HL-60/S4 (cell line): ENCODE data around the gene HNMT.
"Not testable (repeated sequence)": the region's sequence is repeated elsewhere in the genome, so short reads cannot be mapped to it uniquely, and the experiment has no call there.

Experiments
- in situ Hi-C: fragments of 300-500 bp; cut with MboI; formaldehyde crosslinking; loops from 2 replicates; pipeline ENCODE4 v1.14.3; 2022; ENCODE audit warnings: low sequenced_read_pairs

HNMT gene

DNA sequence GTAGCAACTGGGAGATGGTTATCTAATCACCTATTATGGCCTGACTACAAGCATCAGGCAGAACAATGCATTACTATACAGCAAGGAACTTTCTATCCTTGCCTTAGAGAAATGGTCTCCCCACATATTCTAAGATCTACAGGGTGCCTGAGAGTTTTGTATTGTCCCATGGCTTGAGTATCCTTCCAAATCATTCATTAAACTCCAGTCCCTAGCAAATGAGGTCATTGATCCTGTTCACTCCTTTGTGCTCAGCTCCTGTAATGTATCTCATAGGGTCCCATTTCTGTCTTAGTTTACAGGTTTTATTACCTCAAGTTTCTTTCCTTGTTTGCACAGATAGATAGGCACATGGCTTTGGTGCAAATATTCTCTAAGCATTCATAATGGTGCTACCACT is 9.0 kb downstream of the HNMT start:
- in situ Hi-C loops = no loop called here

DNA sequence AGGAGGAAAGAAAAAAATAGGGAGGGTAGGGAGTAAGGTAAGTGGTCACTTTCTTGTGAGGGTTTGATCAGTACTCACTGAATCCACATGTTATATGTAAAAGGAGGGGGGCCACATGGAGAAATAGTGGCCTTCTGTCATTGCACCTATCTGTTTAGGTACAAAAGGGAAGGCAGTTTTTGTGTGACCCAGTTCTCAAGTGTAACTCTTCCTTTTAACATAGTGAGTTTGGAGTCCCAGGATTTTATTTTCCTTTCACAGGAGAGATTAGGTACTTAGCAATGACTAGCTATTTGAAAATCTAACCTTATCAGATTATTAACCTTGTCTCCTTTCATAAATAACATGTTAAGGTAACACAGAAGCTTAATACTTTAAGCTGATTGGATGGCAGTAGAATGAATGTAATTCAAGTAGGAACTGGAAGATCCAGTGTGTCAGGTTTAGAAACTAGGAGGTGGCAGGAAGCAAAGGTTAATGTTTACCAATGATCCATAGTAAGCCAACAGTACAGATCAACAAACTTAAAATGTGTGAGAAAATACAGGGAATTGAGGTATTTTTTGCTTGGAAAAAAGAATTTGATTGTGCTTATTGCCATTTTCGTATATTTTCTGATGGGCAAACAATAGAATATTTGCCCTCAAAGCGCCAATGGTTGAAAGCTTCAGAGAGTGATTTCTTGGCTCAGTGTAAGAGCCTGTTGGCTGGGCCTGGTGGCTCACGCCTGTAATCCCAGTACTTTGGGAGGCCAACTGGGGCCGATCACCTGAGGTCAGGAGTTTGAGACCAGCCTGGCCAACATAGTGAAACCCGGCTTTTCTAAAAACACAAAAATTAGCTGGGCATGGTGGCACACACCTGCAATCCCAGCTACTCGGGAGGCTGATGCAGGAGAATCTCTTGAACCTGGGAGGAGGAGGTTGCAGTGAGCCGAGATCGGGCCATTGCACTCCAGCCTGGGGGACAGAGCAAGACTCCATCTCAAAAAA is 11.3 kb downstream of the HNMT start:
- in situ Hi-C loops = no loop called here

- in situ Hi-C loops = no loop called here
Observed at GRCh38 chr2:137976274-137976673, 12.0 kb downstream of the HNMT start.

- in situ Hi-C loops = no loop called here
Observed at GRCh38 chr2:137977790-137978189, 13.5 kb downstream of the HNMT start.

- in situ Hi-C loops = no loop called here
Observed at GRCh38 chr2:137980459-137980858, 16.2 kb downstream of the HNMT start.

- in situ Hi-C loops = no loop called here
Observed at GRCh38 chr2:137981112-137981656, 16.9 kb downstream of the HNMT start.

DNA sequence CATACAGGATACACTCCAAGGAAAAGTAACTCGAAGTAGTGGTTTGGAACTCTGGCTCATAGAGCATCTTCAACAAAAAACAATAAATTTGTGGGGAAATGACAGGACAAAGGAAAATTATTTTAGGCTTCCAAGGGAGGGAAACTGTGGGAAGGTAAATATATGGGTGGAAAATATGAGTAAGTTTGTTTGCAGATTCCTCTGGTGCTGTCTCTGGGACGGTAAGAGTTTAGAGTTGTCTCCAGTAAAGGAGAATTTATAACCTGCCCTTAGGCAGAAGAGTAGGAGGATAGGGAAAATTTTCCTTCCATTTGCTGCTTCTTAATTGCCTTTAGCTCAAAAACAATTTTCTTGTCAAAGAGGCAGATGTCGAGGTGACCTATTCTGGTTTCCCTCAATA is 19.3 kb downstream of the HNMT start:
- in situ Hi-C loops = no loop called here

- in situ Hi-C loops = no loop called here
Observed at GRCh38 chr2:137986268-137986667, 22.0 kb downstream of the HNMT start.

- in situ Hi-C loops = no loop called here
Observed at GRCh38 chr2:137987011-137987410, 22.7 kb downstream of the HNMT start.

DNA sequence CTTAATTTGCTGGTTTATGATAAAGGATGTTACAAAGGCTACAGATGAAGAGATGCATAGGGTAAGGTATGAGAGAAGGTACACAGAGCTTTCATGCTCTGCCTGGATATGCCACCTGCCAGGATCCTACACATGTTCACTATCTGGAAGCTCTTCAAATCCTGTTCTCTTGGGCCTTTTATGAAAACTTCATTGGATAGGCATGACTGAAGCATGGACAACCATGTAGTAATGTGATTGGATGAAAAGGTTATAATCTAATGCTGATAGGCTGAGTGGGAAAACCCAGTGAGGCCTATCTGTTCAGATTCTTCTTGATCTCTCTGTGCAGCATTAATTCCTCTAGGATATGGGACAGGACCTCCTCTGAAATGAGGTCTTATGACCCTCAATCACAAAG is 26.8 kb downstream of the HNMT start:
- in situ Hi-C loops = no loop called here

DNA sequence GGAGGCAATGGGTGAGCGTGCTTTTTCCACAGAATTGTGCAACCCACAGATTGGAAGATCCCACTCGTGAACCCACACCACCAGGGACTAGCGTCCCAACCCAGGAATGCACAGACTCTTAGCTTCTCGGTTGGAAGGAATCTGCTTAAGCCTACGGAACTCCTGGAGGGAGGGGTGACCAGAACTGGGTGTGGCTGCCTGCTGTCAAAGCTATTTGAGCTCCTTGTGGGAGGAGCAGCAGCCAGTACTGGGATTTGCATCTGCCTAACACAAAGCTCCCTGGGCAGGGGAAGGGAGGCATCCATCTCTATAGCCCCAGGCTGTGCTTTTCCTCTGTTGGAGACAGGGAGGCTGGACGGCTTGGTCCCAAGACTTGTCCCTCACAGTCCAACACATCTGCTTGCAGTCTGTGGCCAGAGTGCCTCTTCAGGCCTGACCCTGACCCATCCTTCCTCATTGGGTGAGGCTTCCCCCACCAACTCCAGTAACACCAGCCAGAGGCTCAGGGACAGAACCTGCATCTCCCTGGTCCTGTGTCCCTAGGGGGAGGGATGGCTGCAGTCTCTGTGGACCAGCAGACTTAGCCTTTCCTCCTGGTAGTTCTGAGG is 27.9 kb downstream of the HNMT start:
- in situ Hi-C loops = no loop called here

- in situ Hi-C loops = not testable (repeated sequence)
Observed at GRCh38 chr2:137993715-137994476, 29.6 kb downstream of the HNMT start.

GRCh38 chr2:137995368-137995767 is 31.1 kb downstream of the HNMT start:
- in situ Hi-C loops = not testable (repeated sequence)

GRCh38 chr2:137996158-137996557 is 31.9 kb downstream of the HNMT start:
- in situ Hi-C loops = not testable (repeated sequence)

GRCh38 chr2:137997733-137998132 is 33.5 kb downstream of the HNMT start:
- in situ Hi-C loops = no loop called here

DNA sequence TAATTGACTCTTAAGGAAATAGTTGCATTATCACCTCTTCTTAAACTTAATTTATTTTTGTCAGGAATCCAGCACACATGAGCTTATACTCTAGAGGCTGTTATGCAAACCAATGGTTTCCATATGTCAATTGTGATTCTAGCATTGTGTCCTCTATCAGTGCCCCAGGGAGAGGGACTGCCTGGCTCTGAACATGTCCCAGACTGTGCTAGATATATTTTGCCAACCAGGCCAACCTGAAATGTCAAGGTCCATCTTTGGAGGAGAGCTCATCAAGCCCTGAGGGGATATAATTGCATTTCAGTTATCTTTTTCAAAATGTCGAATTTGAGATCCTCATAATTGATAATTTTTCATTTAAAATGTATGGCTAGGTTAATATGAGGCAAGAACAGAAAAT is 34.2 kb downstream of the HNMT start:
- in situ Hi-C loops = no loop called here

- in situ Hi-C loops = no loop called here
Observed at GRCh38 chr2:137999273-137999672, 35.0 kb downstream of the HNMT start.

DNA sequence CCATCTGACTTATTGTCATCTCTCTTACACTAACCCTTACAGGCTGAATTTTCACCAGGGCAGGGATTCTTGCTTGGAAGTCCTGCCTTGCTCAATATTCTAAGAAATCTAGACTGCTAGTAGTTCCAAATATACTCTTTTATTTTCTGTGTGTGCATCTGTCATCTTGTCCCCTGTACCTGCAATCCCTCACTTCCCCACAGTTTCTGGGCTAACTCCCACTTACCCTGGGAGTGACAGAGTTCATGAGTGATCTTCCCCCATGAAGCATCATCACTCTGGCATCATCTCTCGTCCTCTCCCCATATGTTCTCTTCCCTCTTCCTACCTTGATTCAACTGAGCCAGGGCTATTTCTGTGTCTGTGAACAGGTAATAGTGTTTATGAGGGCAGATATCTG is 35.7 kb downstream of the HNMT start:
- in situ Hi-C loops = no loop called here

- in situ Hi-C loops = no loop called here
Observed at GRCh38 chr2:138000796-138001195, 36.5 kb downstream of the HNMT start.

DNA sequence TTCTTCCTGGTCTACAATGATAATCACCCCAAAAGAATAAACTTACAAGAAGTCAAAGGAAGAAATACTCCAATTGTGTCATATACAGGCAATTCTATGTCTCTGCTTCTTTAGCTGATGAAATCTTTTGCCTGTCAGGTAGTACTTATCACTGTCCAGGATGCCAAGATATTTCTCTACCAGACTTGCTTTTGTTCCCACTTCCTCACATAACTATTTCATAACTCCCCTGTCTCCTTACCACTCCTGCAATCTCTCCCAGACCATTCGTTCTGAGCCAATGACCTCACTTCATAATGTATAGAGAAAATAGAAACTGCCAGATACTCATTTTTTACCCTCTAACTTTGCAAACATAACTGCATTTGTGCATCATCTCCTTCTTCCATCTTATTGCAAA is 39.1 kb downstream of the HNMT start:
- in situ Hi-C loops = no loop called here

DNA sequence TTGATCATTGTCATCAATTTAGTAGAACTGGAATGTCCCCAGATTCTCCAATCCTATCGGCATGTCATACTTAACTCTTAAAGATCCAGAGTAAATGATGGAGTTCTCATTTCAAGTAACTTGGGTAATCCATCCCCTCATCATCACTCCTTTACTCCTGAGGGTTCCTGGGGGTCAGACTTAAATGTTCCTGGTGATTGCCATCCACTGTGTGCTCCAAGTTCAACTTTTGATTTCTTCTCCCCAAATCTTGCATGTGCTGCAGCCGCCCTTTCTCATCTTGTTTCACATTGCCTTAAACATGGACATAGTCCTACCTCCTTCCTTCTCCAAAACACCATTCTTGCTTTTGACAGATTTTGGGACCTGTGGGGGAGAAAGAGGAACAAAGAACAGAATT is 43.2 kb downstream of the HNMT start:
- in situ Hi-C loops = no loop called here
